GM19328 (cell line): Measurements from ENCODE around the gene TANC1.

Experiments
- ATAC-seq: cut with Tn5 transposase; IDR thresholded peaks from one replicate; pipeline ENCODE4 v1.9.1; 2021; ENCODE audit warnings: mild to moderate bottlenecking, moderate library complexity; ENCODE audit not compliant: unreplicated experiment

The TANC1 gene

DNA sequence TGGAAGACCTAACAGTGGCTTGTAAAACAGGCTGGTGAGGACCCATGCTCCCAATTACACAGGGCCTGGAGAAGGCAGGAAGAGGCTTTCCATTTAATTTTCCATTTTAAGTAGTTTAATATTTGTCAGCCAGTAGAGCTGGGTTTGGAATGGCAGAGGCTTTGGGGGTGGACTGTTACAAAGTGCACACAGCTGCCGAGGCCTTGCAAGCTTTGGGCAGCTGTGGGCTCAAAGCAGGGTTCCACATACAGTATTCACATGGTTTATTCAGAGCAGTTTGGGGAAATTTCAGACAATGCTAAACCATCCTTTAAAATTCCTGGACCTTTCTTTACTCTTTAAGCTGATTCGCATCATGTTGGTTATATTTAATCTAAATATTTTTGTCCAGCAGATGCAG, 185.5 kb downstream of the TANC1 start:
- ATAC-seq = no peak

DNA sequence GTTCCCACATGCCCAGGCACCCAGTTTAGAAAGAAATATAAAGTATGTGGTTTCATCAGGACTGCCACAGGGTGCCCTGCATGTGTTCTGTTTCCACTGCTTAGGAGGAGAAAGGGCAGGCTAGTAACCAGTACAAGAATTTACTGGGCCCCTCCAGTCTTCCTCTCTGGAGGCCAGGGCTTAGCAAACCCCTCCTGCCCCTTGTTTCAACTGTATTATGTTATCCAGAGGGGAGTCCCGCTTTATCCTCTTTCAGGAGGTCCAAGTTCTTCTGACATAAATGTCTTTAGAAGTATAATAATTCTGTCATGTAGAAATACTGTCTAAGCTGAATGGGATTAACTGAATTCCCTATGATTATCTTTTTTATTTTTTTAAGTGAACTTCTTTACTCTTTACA, 185.9 kb downstream of the TANC1 start:
- ATAC-seq = no peak

DNA sequence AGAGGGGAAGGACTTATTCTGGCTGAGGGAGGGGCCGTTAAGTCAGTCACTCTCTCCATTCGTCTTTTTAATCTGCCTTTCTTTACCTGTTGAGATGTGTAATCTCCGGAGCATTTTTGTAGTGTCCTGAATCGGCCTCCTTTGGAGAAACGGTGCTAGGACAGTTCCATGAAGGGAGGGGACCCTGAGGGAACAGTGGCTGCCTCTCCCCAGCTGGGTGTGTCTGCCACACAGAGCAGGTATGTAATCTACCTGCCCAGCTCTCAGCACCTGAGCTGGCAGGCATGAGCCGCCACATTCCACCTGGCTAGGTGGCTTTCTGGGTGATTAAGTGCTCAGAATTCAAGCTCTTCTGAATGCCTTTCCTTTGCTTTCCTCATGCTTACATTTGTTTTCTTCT, 186.9 kb downstream of the TANC1 start:
- ATAC-seq = no peak

DNA sequence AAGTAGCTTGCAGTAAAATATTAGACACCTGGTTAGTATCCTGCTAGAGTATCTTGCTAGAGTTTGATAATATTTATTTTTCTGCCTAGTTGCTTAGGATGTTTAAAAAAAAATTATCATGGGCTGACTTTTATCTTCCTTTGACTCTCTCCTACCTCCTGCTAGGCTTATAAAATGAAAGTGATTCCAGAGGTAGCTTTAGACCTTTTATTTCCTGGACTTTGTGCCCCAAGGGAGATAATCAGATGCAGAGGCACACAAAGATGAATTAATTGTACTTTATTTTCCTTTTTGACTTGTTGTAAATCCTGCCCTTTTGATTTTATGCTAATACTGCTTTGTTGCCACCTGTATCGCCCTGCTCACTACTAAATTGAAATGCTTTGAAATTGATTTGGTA, 187.4 kb downstream of the TANC1 start:
- ATAC-seq = no peak

DNA sequence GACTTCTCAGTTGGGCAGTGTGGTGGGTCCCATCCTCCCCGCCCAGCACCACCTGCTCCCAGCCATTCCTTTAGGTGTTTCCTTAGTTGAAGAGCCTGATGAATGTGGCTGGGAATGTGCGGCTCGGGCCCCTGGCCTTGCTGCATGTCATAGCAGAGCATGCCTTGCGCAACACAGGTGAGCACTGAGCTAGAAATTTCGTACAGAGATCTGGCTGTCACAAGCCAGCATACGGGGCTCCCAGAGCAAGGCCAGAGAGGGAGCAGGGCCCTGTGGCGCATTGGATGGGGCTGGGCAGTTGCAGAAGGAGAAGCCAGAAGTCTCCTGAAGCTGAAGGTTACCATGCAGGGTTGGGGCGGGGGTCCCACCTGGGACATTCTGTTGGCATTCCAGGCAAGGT, 188.4 kb downstream of the TANC1 start:
- no peak for ATAC-seq

DNA sequence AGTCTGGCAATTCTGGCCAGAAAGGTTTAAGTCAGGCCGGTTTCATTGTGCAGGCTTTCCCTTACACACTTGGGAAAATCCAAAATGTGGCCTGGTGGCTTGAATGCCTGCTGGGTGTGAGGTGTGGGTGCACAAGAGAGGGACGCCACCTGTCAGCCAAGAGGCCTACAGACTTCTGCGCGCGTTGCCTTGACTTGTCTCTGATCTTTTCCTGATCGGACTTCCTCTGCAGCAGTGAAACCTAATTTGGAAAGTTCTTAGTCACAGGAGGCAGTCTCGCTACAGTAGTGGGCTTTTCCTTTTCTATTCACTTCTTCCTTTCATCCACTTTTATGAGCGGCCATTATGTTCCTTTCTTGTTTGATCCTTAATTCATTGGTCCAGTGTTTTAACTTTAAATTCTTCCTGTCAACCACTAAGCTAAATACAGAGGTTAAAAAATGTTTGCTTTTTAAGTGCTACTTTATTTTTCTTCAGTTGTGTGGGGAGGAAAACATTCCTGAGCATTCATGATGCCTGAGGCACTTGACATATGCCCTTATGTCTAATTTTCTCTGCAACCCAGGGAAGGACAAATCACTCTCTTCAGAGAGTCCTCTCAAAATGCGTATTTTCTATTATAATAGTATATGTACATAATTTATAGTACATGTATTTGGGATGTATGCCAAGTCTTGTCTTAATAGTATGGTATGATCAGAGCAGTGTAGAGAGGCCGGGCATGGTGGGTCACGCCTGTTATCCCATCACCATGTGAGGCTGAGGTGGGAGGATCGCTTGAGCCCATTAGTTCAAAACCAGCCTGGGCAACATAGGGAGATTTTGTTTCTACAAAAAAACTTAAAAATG, 189.1 kb downstream of the TANC1 start:
- ATAC-seq = no peak

DNA sequence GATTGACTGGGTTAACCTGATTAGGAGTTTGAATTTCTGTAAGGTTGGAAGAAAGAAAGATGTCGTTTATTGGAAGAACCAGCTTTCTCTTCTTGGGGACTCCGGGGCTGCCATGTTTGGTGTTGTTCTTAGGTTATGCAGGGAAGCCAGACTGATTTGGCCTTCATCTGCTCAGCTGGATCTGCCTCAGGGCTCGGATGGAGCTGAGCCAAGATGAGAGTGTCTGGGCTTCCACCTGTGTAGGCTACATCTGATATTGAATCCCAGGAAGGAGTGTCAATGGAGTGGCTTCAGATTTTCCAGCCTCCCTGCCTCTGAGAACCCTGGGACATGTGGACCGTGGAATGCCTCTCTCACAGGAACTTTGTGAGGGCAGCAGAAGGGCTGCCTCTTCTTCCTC, 192.0 kb downstream of the TANC1 start:
- ATAC-seq = no peak

DNA sequence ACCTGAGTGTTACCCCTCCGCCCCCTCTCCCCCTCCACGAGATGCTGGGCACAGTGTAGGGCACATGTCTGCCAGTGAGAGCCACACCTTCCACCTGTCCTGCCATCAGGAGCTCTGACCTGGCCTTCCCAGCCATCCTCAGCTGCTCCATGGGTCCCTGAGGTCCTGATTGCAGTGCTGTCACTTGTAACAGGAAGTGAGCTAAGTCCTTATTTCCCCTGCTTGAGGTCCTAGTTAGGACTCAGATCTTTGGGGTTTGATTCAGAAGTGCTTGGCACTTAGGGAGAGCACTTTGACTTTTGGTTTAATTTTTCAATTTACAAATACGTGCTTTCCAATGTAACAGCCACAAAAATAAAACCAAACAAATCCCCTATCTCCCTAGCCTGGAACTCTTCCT, 192.5 kb downstream of the TANC1 start:
- no peak for ATAC-seq

DNA sequence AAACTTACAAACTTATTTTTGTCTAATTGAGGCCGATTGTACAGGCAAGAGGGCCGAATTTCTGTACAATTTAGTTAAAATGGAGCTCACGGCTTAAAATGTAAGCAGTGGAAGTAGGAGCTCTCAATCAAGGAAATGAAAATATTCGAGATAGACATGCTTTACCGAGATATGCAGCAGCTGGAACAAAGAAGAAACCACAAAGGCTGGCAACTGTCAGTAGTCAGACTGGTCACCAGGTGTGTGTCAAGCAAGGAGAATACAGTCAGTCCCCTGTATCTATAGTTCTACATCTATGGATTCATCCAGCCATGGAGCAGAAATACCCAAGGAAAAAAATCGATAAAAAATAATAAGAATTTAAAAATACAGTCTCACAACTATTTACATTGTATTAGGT, 195.5 kb downstream of the TANC1 start:
- no peak for ATAC-seq

DNA sequence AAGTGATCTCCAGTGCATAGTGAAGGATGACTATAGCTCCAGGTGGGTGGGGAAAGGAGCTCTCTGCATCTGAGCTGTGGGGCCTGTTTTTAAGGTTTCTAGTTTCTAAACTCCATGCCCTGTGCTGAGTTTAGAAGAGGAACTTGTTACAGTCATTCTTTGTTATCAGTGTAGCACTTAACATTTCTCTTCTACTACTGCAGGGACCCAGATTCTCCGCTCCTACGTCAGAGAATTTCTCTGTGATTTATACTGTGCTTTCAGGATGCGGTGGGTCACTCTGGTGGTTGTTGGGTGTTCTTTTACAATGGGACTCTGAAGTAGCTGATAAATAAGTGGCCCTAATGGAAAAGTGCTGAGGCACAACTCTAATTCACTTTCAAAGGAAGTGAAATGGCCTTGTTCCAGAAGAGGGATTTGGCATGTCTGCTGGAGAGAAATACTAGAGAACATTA, 196.0 kb downstream of the TANC1 start:
- ATAC-seq = no peak

DNA sequence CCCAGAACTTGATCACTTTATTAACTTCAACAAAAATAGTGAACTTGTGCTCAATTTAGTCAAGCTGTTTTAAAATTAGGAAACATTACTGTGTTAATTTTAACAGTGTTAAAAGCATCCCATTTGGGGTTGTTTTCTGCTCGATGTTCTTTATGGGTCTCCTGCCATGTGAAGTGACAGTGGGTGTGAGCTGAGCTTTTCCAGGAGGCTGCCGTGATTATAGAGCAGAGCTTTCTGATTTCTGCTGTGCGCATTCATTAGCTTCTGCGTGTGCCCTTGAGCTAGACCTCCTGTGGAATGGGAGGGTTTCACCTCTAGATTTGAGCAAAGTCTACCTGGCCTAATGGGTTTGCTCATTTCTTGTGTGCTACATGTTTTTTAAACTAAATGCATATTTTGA, 196.6 kb downstream of the TANC1 start:
- ATAC-seq = no peak

DNA sequence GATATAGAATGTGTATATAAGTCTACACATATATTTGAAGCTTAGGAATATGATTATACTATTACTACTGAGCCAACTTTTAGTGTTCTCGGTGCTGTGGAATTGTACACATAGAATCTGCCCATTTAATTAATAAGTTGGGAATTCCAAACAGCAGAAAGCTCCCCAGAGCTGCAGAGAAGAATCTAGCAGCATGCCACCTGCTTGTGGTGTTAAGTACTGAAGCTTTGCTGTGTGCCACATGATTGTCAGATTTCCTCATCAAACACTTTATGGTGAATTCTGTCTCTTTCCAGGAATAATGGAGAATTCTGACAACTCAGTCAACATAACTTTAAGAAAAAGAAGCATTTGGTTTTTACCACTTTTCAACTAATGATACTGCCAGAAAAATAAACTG, 200.3 kb downstream of the TANC1 start:
- no peak for ATAC-seq

DNA sequence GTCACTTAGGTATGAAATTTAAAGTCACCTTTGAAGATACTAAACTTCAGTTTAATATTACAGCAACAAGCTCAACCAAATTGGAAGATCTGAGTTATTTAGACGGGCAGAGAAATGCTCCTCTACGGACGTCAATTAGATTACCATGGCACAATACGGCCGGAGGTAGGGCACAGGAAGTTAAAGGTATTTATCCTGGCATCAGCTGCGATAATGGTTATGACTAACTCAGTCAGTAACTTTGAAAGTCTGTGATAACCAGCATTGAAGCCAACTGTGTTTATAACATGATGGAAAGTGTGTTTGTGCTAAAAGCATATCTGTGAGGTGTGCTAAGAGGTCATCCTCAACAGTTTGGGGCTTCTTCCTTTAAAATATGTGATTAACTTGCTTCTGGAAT, 200.7 kb downstream of the TANC1 start:
- no peak for ATAC-seq

DNA sequence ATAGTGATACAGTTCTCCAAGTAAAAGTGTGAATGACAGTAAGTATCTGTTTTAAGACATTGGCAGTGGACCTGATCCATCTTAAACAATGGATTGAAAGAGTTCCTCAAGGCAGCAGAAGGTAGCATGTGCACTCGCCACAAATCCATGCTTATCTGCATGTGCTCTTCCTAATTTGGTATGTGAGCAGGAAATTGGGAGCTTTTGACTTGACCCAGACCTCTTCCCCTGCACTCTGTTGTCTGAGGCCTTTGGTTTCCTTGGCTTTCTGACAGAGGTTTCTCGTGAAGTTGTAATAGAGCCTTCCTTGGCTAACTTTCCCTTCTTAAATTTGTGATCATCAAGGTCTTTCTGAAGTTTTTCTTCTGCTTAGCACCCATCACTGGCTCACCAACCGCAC, 204.0 kb downstream of the TANC1 start:
- no peak for ATAC-seq

DNA sequence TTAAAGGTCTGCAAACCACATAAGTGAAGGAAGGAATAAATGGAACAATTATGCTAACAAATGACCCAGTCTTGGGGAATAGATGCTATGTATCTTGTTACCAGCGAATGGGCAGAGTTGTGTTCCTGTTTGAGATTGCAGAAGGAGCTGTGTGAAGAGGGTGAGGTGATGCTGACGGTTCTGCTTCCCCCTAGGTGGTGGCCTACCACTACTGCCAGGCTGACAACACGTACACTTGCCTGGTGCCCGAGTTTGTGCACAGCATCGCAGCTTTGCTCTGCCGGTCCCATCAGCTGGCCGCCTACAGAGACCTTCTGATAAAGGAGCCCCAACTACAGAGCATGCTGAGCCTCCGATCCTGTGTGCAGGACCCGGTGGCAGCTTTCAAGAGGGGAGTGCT, 206.3 kb downstream of the TANC1 start:
- ATAC-seq = no peak

DNA sequence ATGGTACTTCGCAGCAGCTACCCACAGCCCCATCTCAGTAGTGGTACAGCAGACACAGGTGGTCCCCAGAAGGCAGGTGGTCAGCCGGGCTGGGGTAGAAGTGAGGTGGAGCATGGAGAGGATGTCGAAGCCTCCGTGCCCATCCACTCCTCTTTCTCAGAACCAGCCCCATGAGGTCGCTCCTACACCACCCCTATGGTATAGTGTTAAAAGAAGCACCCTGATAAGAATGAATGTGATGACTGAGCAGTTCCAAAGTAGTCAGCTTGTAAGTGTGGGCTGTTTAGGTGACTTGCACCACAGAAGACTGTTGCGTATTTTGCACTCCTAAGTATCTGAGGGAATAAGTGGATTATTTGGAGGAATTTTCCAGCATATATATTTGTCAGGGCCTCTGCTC, 206.7 kb downstream of the TANC1 start:
- no peak for ATAC-seq

DNA sequence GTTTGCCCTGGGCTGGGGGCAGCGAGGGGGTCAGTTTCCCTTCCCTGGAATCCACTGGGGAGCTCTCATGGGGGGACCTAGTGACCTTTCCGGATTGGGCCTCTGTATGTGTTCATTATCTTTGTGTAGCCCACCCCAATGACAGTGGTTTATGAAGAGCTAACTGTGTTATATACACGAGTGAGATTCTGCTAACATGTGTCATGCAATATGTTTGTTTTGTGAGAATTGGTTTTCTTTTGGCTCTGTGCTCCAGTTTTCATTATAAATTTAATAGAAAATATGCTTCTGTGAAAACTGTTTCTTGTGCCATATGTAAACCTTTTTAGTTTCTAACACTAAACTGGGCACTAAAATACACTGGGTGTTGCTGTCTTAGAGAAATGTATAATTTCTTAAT, 207.5 kb downstream of the TANC1 start:
- no peak for ATAC-seq

DNA sequence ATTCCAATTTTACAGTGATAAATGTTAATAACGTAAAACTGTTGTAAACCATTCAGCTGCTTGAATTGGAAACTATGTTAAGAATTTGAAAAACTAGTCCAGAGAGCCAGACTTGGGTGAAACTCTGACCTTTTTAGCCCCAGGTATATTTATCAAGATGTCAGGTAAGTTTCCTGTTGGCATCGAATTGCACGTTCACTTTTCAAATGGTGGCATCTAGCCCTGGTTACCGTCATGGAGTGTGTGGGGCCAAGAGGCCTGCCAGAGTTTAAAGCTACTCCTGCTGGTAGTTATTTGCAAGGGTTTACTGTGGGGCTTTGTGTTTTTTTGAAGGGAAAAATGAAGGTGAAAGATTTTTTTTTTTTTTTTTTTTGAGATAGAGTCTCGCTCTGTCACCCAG, 208.1 kb downstream of the TANC1 start:
- ATAC-seq = no peak

DNA sequence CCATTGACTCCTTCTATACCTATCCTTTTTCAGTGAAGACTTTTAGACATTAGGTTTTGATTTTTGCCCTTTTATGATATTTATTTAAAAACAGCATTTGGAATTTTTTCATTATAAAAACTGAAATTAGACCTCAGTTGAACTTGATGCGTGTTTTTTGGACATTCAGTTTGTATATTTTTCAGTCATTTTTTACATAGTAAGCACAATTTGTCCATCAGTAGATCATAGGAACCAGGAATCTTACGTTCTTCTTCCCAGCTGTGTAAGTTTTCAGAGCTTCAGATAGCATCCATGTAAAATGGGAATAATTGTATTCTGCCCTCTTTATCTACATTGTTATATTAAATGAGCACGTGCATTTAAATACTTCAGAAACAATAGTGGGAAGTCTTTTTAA, 208.9 kb downstream of the TANC1 start:
- no peak for ATAC-seq

DNA sequence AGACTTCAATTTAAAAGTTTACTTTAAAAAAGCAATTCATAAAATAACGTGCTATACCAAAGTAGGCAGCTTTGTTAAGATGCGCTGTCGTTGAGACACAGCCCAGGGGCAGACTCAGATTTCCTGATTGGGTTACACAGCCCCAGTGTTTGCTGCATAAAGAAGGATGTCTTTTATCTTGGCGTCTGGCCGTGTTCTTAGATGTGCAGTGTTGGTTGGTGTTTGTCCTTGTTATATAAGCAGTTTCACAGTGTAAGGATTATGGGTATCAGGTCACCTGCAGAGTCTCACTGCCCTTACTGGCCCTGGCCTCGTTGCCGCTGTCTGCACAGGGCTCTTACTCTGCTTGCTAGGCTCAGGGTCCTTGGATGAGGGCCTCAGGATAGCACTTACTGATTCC, 209.5 kb downstream of the TANC1 start:
- no peak for ATAC-seq

DNA sequence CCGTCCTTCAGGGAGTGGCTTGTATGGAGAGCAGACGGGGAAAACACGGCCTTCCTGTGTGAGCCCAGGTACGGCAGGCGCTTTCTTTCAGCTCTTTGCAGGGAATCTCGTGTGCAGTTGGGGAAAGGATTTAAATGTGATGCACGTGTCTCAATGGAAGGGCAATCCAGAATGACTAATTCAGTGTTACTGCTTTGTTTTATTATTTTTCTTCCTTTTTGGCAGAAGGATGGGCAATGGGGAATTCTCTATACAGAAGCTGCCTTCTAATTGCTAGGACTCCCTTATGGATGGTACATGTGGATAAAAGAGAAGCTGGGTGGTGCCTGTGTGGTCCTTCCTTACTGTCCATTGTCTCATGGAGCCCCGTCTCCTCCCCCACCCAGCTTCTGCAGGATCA, 210.7 kb downstream of the TANC1 start:
- no peak for ATAC-seq

DNA sequence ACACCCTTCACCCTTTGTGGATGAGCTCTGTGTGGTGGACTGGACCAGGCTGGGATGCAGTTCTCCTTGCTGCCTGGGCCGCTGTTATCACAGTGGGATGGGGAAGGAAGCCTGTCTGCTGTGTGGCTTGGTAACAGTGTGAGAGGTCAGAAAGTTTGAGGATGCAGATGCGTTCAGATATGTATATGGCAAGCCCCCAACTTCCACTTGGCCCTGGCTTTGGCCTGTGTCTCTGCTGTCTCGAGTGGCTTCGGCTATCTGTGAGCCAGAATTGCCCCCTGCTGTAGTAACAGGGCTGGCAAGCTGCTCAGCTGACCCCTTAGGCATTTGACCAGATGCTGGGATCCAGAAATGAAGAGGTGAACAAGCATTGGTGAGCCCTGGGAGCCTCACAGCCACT, 211.3 kb downstream of the TANC1 start:
- no peak for ATAC-seq

DNA sequence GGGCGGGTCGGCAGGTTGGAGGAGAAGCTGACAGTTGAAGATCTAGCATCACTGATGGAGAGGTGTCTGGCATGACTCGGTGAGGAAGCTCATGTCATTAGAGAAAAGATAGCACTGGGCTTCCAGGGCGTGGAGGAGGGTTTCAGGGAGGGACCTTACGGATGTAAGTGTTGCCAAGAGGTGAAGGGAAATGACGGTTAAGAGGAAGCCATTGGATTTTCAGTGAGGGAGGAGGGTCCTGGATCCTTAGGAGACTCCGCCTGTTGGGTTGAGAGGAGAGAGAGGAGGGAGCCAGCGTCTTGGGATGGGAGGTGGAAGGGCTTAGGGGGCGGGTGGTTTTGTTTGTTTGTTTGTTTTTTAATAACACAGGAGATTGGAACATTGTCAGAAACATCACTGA, 214.9 kb downstream of the TANC1 start:
- no peak for ATAC-seq
